Measurements from ENCODE around the gene ART1. TPM values are rescaled to one million over a fixed set of nuclear protein-coding genes. Genes with fewer than 3 reads are reported as not detected.

Gene ART1
- total RNA-seq, 1 experiment from 2014 or later: not detected

DNA sequence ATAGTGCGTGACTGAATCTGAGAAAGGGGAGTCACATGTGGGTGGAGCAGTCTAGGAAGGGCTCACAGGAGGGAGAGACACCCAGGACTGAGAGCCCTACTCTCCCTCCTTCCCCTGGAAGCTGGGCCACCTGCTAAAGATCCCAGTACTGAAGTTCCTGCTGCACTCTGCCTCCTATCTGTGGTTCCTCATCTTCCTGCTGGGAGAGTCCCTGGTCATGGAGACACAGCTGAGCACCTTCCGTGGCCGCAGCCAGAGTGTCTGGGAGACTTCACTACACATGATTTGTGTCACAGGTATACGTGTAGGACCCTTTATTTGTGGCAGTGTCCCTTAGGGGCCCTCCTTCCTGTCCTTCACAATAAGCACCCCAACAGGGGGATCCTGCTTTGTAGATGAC is 22.4 kb upstream of the ART1 start:
- Histone ChIP-seq H2AK5ac (ENCODE audit: insufficient read length, low read length) (no peak overlapping the region), H3T11ph (ENCODE audit: low read length) (no peak overlapping the region), H3K27ac (ENCODE audit: insufficient read length, low read depth, low read length) (no peak overlapping the region), H3K79me1 (ENCODE audit: insufficient read depth, low read depth, low read length, poor library complexity, severe bottlenecking) (no peaks in the 10 kb centered on the region), H3K9ac (ENCODE audit: extremely low read depth, insufficient read length, low read length) (no peak overlapping the region), H3K9me3 (ENCODE audit: control insufficient read depth, low read depth, low read length) (no peaks in the 10 kb centered on the region), H4K5ac (ENCODE audit: insufficient read length, low read depth, low read length) (no peak overlapping the region), H3K4ac (ENCODE audit: low read depth, low read length) (no peak overlapping the region), H3K4me1 (ENCODE audit: insufficient read depth, low read length) (no peaks in the 10 kb centered on the region), H3K14ac (ENCODE audit: insufficient read depth, low read length) (no peak overlapping the region), H2BK20ac (ENCODE audit: low read depth, low read length, poor library complexity, severe bottlenecking) (no peak overlapping the region), H2BK5ac (ENCODE audit: insufficient read length, low read length) (no peak overlapping the region), H3K23me2 (ENCODE audit: insufficient read length, low read depth, low read length, poor library complexity, severe bottlenecking) (no peaks in the 10 kb centered on the region), H3K56ac (ENCODE audit: insufficient read length, low read depth, low read length) (no peak overlapping the region), H2AFZ (ENCODE audit: low read length) (no peak overlapping the region), H4K91ac (ENCODE audit: insufficient read length, low read depth, low read length) (no peak overlapping the region), H3K27me3 (ENCODE audit: insufficient read depth, low read length) (no peaks in the 10 kb centered on the region), H3K18ac (ENCODE audit: insufficient read length, low read depth, low read length) (no peak overlapping the region), H2BK12ac (ENCODE audit: insufficient read length, low read depth, low read length) (no peak overlapping the region), H3K79me2 (ENCODE audit: insufficient read depth, low read length) (no peaks in the 10 kb centered on the region), H2BK120ac (ENCODE audit: low read depth, low read length, poor library complexity, severe bottlenecking) (no peak overlapping the region), H3K4me2 (ENCODE audit: insufficient read depth, insufficient read length, low read length) (no peak overlapping the region), H3K23ac (ENCODE audit: insufficient read length, low read depth, low read length) (no peak overlapping the region), H4K20me1 (ENCODE audit: control insufficient read depth, insufficient read depth, insufficient read length) (no peaks in the 10 kb centered on the region), H4K8ac (replicated peaks; ENCODE audit: insufficient read length, low read depth, low read length) (no peak overlapping the region), H2BK15ac (ENCODE audit: low read depth, low read length) (no peak overlapping the region)
- H3K36me3 Mint-ChIP-seq (ENCODE audit: insufficient read depth in 1 of 3, low read depth in 3 of 3): no peaks in the 10 kb centered on the region; a peak in 1 of 7 replicates
- H3K27me3 Mint-ChIP-seq (ENCODE audit: low read depth): no peaks in the 10 kb centered on the region; the same call in 1 of the 2 replicates
- no peak overlapping the region for H3K4me3 Mint-ChIP-seq
- no CpG with 5 or more reads among the region's 4 CpGs for WGBS (ENCODE audit: extremely low coverage, insufficient read length, low lambda C conversion rate)
- TF ChIP-seq, protein P1, sequence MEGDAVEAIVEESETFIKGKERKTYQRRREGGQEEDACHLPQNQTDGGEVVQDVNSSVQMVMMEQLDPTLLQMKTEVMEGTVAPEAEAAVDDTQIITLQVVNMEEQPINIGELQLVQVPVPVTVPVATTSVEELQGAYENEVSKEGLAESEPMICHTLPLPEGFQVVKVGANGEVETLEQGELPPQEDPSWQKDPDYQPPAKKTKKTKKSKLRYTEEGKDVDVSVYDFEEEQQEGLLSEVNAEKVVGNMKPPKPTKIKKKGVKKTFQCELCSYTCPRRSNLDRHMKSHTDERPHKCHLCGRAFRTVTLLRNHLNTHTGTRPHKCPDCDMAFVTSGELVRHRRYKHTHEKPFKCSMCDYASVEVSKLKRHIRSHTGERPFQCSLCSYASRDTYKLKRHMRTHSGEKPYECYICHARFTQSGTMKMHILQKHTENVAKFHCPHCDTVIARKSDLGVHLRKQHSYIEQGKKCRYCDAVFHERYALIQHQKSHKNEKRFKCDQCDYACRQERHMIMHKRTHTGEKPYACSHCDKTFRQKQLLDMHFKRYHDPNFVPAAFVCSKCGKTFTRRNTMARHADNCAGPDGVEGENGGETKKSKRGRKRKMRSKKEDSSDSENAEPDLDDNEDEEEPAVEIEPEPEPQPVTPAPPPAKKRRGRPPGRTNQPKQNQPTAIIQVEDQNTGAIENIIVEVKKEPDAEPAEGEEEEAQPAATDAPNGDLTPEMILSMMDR (conservative IDR thresholded peaks at IDR 0.05): no peak
- no peaks in the 10 kb centered on the region for H3K9me3 Mint-ChIP-seq
- H3K27ac Mint-ChIP-seq: no peak overlapping the region
- peaks cover 7 to 8% of the 10 kb centered on the region in 2 experiments for H3K4me1 Mint-ChIP-seq
- no peak for DNase-seq
